Measurements from ENCODE around the gene NINJ1. TPM values are rescaled to one million over a fixed set of nuclear protein-coding genes. Genes with fewer than 3 reads are reported as not detected.

The NINJ1 gene
- total and polyA plus RNA-seq, 2 of the 13 experiments (the other 11 are each of a cell fraction or from before 2014, with no cell fraction given) = 81.2 to 92.1 TPM

- no peak for TF ChIP-seq ZNF333 (CRISPR knock-in tag; IDR thresholded peaks at IDR 0.05; ENCODE audit: borderline replicate concordance)
- TF ChIP-seq, protein P1, sequence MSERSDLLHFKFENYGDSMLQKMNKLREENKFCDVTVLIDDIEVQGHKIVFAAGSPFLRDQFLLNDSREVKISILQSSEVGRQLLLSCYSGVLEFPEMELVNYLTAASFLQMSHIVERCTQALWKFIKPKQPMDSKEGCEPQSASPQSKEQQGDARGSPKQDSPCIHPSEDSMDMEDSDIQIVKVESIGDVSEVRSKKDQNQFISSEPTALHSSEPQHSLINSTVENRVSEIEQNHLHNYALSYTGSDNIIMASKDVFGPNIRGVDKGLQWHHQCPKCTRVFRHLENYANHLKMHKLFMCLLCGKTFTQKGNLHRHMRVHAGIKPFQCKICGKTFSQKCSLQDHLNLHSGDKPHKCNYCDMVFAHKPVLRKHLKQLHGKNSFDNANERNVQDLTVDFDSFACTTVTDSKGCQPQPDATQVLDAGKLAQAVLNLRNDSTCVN (CRISPR knock-in tag; IDR thresholded peaks at IDR 0.05; ENCODE audit: borderline replicate concordance) = no peak
- TF ChIP-seq ATF7 (IDR thresholded peaks at IDR 0.05) = no peak
- no peak for TF ChIP-seq ATF7 (CRISPR knock-in tag; IDR thresholded peaks at IDR 0.05)
- TF ChIP-seq KLF6 (CRISPR knock-in tag; IDR thresholded peaks at IDR 0.05) = 0 out of 2 replicates have a peak, but pooled peaks have one; percentile 43
- TF ChIP-seq, protein P2, sequence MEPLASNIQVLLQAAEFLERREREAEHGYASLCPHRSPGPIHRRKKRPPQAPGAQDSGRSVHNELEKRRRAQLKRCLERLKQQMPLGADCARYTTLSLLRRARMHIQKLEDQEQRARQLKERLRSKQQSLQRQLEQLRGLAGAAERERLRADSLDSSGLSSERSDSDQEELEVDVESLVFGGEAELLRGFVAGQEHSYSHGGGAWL (CRISPR knock-in tag; IDR thresholded peaks at IDR 0.05) = peak; percentile 70
- TF ChIP-seq ZNF138 (CRISPR knock-in tag; IDR thresholded peaks at IDR 0.05; ENCODE audit: low read depth) = no peak
- no peak for TF ChIP-seq THYN1 (CRISPR knock-in tag; IDR thresholded peaks at IDR 0.05; ENCODE audit: borderline replicate concordance, low read depth)
- no peak for TF ChIP-seq ZNF773 (CRISPR knock-in tag; IDR thresholded peaks at IDR 0.05; ENCODE audit: borderline replicate concordance)
- TF ChIP-seq POLR2AphosphoS5 (IDR thresholded peaks at IDR 0.05; ENCODE audit: low read depth, low read length) = peak; percentile 58
- TF ChIP-seq ZBTB7A (CRISPR knock-in tag; IDR thresholded peaks at IDR 0.05) = no peak
- no peak for TF ChIP-seq CREM (IDR thresholded peaks at IDR 0.05)
- no peak for TF ChIP-seq CREM (CRISPR knock-in tag; IDR thresholded peaks at IDR 0.05)
- TF ChIP-seq AKAP8 (CRISPR knock-in tag; IDR thresholded peaks at IDR 0.05) = no peak
- TF ChIP-seq ZNF556 (CRISPR knock-in tag; IDR thresholded peaks at IDR 0.05; ENCODE audit: borderline replicate concordance) = no peak
- TF ChIP-seq, protein P3, sequence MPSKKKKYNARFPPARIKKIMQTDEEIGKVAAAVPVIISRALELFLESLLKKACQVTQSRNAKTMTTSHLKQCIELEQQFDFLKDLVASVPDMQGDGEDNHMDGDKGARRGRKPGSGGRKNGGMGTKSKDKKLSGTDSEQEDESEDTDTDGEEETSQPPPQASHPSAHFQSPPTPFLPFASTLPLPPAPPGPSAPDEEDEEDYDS (CRISPR knock-in tag; IDR thresholded peaks at IDR 0.05) = 0 out of 2 replicates have a peak, but pooled peaks have one; percentile 61
- 0 out of 2 replicates have a peak, but pooled peaks have one; percentile 49 for TF ChIP-seq NRL (CRISPR knock-in tag; IDR thresholded peaks at IDR 0.05; ENCODE audit: borderline replicate concordance)
- TF ChIP-seq ZNF441 (CRISPR knock-in tag; IDR thresholded peaks at IDR 0.05; ENCODE audit: borderline replicate concordance) = 0 out of 2 replicates have a peak, but pooled peaks have one; percentile 25
- TF ChIP-seq ZSCAN30 (CRISPR knock-in tag; IDR thresholded peaks at IDR 0.05) = no peak
- TF ChIP-seq ZNF329 (CRISPR knock-in tag; IDR thresholded peaks at IDR 0.05; ENCODE audit: low read depth) = peak; percentile 49; the same call in 1 of the 2 replicates
- peak; percentile 85 for TF ChIP-seq ARNT2 (CRISPR knock-in tag; IDR thresholded peaks at IDR 0.05; ENCODE audit: low read depth)
- TF ChIP-seq KDM3A (CRISPR knock-in tag; IDR thresholded peaks at IDR 0.05; ENCODE audit: low read depth) = no peak
- TF ChIP-seq TARDBP (CRISPR knock-in tag; IDR thresholded peaks at IDR 0.05) = no peak
- no peak for TF ChIP-seq ZNF253 (CRISPR knock-in tag; IDR thresholded peaks at IDR 0.05; ENCODE audit: borderline replicate concordance)
- TF ChIP-seq, protein P4, sequence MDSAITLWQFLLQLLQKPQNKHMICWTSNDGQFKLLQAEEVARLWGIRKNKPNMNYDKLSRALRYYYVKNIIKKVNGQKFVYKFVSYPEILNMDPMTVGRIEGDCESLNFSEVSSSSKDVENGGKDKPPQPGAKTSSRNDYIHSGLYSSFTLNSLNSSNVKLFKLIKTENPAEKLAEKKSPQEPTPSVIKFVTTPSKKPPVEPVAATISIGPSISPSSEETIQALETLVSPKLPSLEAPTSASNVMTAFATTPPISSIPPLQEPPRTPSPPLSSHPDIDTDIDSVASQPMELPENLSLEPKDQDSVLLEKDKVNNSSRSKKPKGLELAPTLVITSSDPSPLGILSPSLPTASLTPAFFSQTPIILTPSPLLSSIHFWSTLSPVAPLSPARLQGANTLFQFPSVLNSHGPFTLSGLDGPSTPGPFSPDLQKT (CRISPR knock-in tag; IDR thresholded peaks at IDR 0.05; ENCODE audit: borderline replicate concordance) = no peak
- TF ChIP-seq NCOA5 (CRISPR knock-in tag; IDR thresholded peaks at IDR 0.05) = no peak
- TF ChIP-seq, protein P5, sequence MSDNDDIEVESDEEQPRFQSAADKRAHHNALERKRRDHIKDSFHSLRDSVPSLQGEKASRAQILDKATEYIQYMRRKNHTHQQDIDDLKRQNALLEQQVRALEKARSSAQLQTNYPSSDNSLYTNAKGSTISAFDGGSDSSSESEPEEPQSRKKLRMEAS (IDR thresholded peaks at IDR 0.05) = peak; percentile 42; the same call in 1 of the 2 replicates
- TF ChIP-seq SP2 (CRISPR knock-in tag; IDR thresholded peaks at IDR 0.05) = peak; percentile 13; the same call in 1 of the 2 replicates
- no peak for TF ChIP-seq ZNF33B (CRISPR knock-in tag; IDR thresholded peaks at IDR 0.05)
These were observed 37.8 kb downstream of the NINJ1 start, which contains the start of gene CARD19 (continued) for GRCh38 chr9:93096131-93096802.
